ENCODE data around the gene C5. TPM values are rescaled to one million over a fixed set of nuclear protein-coding genes. Genes with fewer than 3 reads are reported as not detected.

Gene C5
- total and polyA plus RNA-seq, 9 of the 15 experiments (the other 6 are each of a cell fraction or from before 2014, with no cell fraction given) = 0.08 to 0.91 (median 0.42) TPM

DNA sequence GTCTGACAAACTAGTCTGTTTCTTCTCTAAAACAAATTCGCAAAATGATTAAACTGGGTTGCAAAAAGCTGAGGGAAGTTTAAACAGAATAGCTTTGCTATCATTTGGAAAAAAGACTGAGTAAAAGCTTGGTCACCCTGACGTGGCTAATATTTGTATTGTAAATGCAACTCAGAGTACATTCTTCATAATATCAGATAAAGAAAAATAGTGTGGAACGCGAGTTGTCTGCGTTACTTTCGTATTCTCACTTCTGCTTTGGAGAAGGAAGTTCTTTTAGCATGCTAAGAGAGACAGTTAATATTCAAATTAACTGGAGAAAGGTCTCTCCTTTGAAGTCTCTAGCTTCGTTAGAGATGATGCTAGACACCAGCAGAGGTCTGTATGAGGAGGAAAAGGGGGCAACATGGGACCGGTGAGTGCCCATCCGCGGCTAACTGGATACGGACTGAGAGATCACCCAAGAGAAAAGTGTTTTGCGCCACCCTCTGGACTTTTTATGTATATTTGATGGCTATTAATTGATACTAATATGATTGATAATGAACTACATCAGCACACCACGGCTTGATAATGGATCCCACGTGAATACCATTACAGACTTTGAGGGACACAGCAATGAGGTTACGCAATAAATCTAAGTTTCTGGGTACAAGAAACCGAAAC, 21.8 kb upstream of the C5 start (continued):
- TF ChIP-seq NELFE (IDR thresholded peaks at IDR 0.05; ENCODE audit: insufficient read depth, insufficient read length) (no peak), DDX20 (tag; IDR thresholded peaks at IDR 0.05; ENCODE audit: low read depth) (no peak), SPI1 (IDR thresholded peaks at IDR 0.05; ENCODE audit: borderline replicate concordance, low read depth, low read length) (0 out of 2 replicates have a peak, but pooled peaks have one; percentile 3), HNRNPLL (IDR thresholded peaks at IDR 0.05; ENCODE audit: low read depth, low read length, poor library complexity, severe bottlenecking) (peak; percentile 47), HDGF (IDR thresholded peaks at IDR 0.05) (no peak), FOS (IDR thresholded peaks at IDR 0.05; ENCODE audit: extremely low read depth, insufficient read length) (no peak), KLF13 (tag; IDR thresholded peaks at IDR 0.05; ENCODE audit: borderline replicate concordance, low read depth) (no peak), LEF1 (IDR thresholded peaks at IDR 0.05) (no peak), POLR3G (IDR thresholded peaks at IDR 0.05; ENCODE audit: extremely low read depth, insufficient read length, insufficient replicate concordance) (no peak), SMAD2 (IDR thresholded peaks at IDR 0.05; ENCODE audit: low read depth, low read length) (no peak), ZNF668 (CRISPR knock-in tag; IDR thresholded peaks at IDR 0.05) (no peak), CEBPB (tag; IDR thresholded peaks at IDR 0.05) (peak; percentile 92), SMARCC2 (IDR thresholded peaks at IDR 0.05; ENCODE audit: low read depth) (no peak), JUND (IDR thresholded peaks at IDR 0.05; ENCODE audit: borderline replicate concordance, low read depth, low read length) (no peak), JUND (tag; IDR thresholded peaks at IDR 0.05; ENCODE audit: borderline replicate concordance, low read depth, low read length) (no peak), ATF7 (IDR thresholded peaks at IDR 0.05) (no peak), PTTG1 (tag; IDR thresholded peaks at IDR 0.05; ENCODE audit: low read depth) (no peak)
- TF ChIP-seq, protein P1, sequence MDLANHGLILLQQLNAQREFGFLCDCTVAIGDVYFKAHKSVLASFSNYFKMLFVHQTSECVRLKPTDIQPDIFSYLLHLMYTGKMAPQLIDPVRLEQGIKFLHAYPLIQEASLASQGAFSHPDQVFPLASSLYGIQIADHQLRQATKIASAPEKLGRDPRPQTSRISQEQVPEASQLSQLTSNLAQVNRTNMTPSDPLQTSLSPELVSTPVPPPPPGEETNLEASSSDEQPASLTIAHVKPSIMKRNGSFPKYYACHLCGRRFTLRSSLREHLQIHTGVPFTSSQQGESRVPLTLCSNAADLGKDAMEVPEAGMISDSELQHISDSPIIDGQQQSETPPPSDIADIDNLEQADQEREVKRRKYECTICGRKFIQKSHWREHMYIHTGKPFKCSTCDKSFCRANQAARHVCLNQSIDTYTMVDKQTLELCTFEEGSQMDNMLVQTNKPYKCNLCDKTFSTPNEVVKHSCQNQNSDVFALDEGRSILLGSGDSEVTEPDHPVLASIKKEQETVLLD (IDR thresholded peaks at IDR 0.05) = no peak
- TF ChIP-seq, protein P2, sequence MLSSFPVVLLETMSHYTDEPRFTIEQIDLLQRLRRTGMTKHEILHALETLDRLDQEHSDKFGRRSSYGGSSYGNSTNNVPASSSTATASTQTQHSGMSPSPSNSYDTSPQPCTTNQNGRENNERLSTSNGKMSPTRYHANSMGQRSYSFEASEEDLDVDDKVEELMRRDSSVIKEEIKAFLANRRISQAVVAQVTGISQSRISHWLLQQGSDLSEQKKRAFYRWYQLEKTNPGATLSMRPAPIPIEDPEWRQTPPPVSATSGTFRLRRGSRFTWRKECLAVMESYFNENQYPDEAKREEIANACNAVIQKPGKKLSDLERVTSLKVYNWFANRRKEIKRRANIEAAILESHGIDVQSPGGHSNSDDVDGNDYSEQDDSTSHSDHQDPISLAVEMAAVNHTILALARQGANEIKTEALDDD (IDR thresholded peaks at IDR 0.05) = no peak
- TF ChIP-seq, protein P3, sequence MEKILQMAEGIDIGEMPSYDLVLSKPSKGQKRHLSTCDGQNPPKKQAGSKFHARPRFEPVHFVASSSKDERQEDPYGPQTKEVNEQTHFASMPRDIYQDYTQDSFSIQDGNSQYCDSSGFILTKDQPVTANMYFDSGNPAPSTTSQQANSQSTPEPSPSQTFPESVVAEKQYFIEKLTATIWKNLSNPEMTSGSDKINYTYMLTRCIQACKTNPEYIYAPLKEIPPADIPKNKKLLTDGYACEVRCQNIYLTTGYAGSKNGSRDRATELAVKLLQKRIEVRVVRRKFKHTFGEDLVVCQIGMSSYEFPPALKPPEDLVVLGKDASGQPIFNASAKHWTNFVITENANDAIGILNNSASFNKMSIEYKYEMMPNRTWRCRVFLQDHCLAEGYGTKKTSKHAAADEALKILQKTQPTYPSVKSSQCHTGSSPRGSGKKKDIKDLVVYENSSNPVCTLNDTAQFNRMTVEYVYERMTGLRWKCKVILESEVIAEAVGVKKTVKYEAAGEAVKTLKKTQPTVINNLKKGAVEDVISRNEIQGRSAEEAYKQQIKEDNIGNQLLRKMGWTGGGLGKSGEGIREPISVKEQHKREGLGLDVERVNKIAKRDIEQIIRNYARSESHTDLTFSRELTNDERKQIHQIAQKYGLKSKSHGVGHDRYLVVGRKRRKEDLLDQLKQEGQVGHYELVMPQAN (IDR thresholded peaks at IDR 0.05; ENCODE audit: borderline replicate concordance) = no peak
- TF ChIP-seq, protein P4, sequence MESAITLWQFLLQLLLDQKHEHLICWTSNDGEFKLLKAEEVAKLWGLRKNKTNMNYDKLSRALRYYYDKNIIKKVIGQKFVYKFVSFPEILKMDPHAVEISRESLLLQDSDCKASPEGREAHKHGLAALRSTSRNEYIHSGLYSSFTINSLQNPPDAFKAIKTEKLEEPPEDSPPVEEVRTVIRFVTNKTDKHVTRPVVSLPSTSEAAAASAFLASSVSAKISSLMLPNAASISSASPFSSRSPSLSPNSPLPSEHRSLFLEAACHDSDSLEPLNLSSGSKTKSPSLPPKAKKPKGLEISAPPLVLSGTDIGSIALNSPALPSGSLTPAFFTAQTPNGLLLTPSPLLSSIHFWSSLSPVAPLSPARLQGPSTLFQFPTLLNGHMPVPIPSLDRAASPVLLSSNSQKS (CRISPR knock-in tag; IDR thresholded peaks at IDR 0.05) = no peak
